Fibroblast of lung (primary cell): ENCODE measurements around the gene B3GNT8. TPM values are rescaled to one million over a fixed set of nuclear protein-coding genes. Genes with fewer than 3 reads are reported as not detected.
"Not testable (repeated sequence)": the region's sequence is repeated elsewhere in the genome, so short reads cannot be mapped to it uniquely, and the experiment has no call there.

Experiments
- DNase-seq, 2 donors: peaks; one replicate each; pipeline versions ENCODE4 v3.0.0 to v3.0.0-alpha.2; 2010; ENCODE audit warnings: low read depth in 2 of 2
- H2AFZ ChIP-seq: 2 replicates; pipeline ENCODE4 v1.5.1; 2012; ENCODE audit warnings: low read length, control low read depth, inconsistent platforms
- H3K27ac ChIP-seq: 2 replicates; pipeline ENCODE4 v1.5.1; 2011; ENCODE audit warnings: low read length, control low read depth; ENCODE audit not compliant: insufficient read depth
- H3K27me3 ChIP-seq: 2 replicates; pipeline ENCODE4 v1.5.1; 2011; ENCODE audit warnings: mild to moderate bottlenecking, low read length; ENCODE audit not compliant: control insufficient read depth, insufficient read depth
- H3K36me3 ChIP-seq: 2 replicates; pipeline ENCODE4 v1.5.1; 2011; ENCODE audit warnings: low read length; ENCODE audit not compliant: control insufficient read depth, insufficient read depth
- H3K4me1 ChIP-seq: 2 replicates; pipeline ENCODE4 v1.5.1; 2011; ENCODE audit warnings: low read length; ENCODE audit not compliant: control insufficient read depth, insufficient read depth; ENCODE audit errors: extremely low read depth
- H3K4me2 ChIP-seq: 2 replicates; pipeline ENCODE4 v1.5.1; 2011; ENCODE audit warnings: low read length, control low read depth; ENCODE audit not compliant: insufficient read depth; ENCODE audit errors: extremely low read depth
- H3K4me3 ChIP-seq, 4 experiments: fragments of 200-600 bp in 1 of 4; sonication (generic) in 1 of 4; replicated peaks in 1 of 4; 2 replicates each; pipeline ENCODE4 v1.5.1; 2011 to 2016; ENCODE audit warnings: low read length in 4 of 4, low read depth in 3 of 4, mild to moderate bottlenecking in 3 of 4, control low read depth in 2 of 4, inconsistent platforms in 1 of 4, mixed read lengths in 1 of 4; ENCODE audit not compliant: insufficient read depth in 1 of 4; ENCODE audit errors: control extremely low read depth in 1 of 4
- H3K79me2 ChIP-seq: 2 replicates; pipeline ENCODE4 v1.5.1; 2012; ENCODE audit warnings: mild to moderate bottlenecking, low read length, inconsistent platforms; ENCODE audit not compliant: control insufficient read depth, insufficient read depth
- H3K9ac ChIP-seq: 2 replicates; pipeline ENCODE4 v1.5.1; 2011; ENCODE audit warnings: mild to moderate bottlenecking, low read length, control low read depth; ENCODE audit not compliant: insufficient read depth
- H3K9me3 ChIP-seq: 2 replicates; pipeline ENCODE4 v1.5.1; 2012; ENCODE audit warnings: low read depth, low read length; ENCODE audit not compliant: control insufficient read depth, insufficient read depth
- H4K20me1 ChIP-seq: 2 replicates; pipeline ENCODE4 v1.5.1; 2011; ENCODE audit warnings: low read length; ENCODE audit not compliant: control insufficient read depth, insufficient read depth; ENCODE audit errors: extremely low read depth
- EZH2 ChIP-seq: IDR thresholded peaks from 2 replicates; pipeline ENCODE4 v1.5.1; 2012; ENCODE audit warnings: low read length, control low read depth, mild to moderate bottlenecking; ENCODE audit errors: missing control alignments
- polyA plus RNA-seq, 2 donors: library from polyadenylated mRNA; depleted of rRNA in 1 of 2; stranded (reverse) in 1 of 2; unstranded in 1 of 2; fragments of >200 nt; gene quantifications; 2 replicates each; pipeline ENCODE4 v1.2.1, GENCODE V29; 2011 to 2012; ENCODE audit warnings: missing spikeins in 1 of 2
- total RNA-seq: library from RNA; depleted of rRNA; stranded (reverse); fragments of >200 nt; gene quantifications from 2 replicates; pipeline ENCODE4 v1.2.1, GENCODE V29; 2014
- TF ChIP-seq, protein P1 (sequence below), 2 donors: IDR thresholded peaks in 1 of 2; conservative IDR thresholded peaks in 1 of 2; 1 replicate in 1 of 2; 2 replicates in 1 of 2; pipeline ENCODE4 v1.5.1; 2011 to 2012; ENCODE audit warnings: low read length in 2 of 2, control low read depth in 1 of 2, inconsistent platforms in 1 of 2, low read depth in 1 of 2, mild to moderate bottlenecking in 1 of 2

B3GNT8 gene
- total and polyA plus RNA-seq, 2 donors (not counting 1 experiment from before 2014, with no cell fraction given) = 0.54 to 3.5 TPM

GRCh38 chr19:41384351-41384750 lies 42.8 kb downstream of the B3GNT8 start:
- TF ChIP-seq, protein P1, sequence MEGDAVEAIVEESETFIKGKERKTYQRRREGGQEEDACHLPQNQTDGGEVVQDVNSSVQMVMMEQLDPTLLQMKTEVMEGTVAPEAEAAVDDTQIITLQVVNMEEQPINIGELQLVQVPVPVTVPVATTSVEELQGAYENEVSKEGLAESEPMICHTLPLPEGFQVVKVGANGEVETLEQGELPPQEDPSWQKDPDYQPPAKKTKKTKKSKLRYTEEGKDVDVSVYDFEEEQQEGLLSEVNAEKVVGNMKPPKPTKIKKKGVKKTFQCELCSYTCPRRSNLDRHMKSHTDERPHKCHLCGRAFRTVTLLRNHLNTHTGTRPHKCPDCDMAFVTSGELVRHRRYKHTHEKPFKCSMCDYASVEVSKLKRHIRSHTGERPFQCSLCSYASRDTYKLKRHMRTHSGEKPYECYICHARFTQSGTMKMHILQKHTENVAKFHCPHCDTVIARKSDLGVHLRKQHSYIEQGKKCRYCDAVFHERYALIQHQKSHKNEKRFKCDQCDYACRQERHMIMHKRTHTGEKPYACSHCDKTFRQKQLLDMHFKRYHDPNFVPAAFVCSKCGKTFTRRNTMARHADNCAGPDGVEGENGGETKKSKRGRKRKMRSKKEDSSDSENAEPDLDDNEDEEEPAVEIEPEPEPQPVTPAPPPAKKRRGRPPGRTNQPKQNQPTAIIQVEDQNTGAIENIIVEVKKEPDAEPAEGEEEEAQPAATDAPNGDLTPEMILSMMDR (conservative IDR thresholded peaks at IDR 0.05 in 1 of 2, IDR thresholded peaks at IDR 0.05 in 1 of 2; ENCODE audit: low read depth in 1 of 2, low read length in 2 of 2) = no peak
- TF ChIP-seq EZH2 = no peak
- Histone ChIP-seq H3K9ac (no peak overlapping the region), H2AFZ (no peak overlapping the region), H3K4me3 (no peak overlapping the region), H3K4me1 (no peaks in the 10 kb centered on the region), H4K20me1 (no peaks in the 10 kb centered on the region), H3K27ac (no peak overlapping the region), H3K27me3 (no peaks in the 10 kb centered on the region), H3K9me3 (no peaks in the 10 kb centered on the region), H3K4me2 (no peak overlapping the region), H3K36me3 (no peaks in the 10 kb centered on the region), H3K79me2 (no peaks in the 10 kb centered on the region)
- DNase-seq = no peak

DNA sequence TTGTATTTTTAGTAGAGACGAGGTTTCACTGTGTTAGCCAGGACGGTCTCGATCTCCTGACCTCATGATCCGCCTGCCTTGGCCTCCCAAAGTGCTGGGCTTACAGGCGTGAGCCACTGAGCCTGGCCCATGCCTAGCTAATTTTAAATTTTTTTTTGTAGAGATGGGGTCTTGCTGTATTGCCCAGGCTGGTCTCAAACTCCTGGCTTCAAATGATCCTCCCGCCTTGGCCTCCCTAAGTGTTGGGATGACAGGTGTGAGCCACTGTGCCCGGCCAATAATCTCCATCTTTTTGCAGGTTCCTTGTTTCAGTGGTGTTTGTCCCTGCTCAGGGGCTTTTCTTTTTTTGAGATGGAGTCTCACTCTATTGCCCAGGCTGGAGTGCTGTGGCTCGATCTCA lies 45.6 kb downstream of the B3GNT8 start:
- H3K4me1 ChIP-seq, H3K4me3 ChIP-seq, H3K4me2 ChIP-seq, H3K79me2 ChIP-seq, H3K9me3 ChIP-seq, DNase-seq, H3K36me3 ChIP-seq, H2AFZ ChIP-seq, H3K27me3 ChIP-seq, H4K20me1 ChIP-seq, H3K27ac ChIP-seq, H3K9ac ChIP-seq: not testable (repeated sequence)

- no peaks in the 10 kb centered on the region for H3K27me3 ChIP-seq
- no peaks in the 10 kb centered on the region for H3K9me3 ChIP-seq
- H2AFZ ChIP-seq = no peak overlapping the region
- no peaks in the 10 kb centered on the region for H3K36me3 ChIP-seq
- no peak overlapping the region for H3K27ac ChIP-seq
- TF ChIP-seq, protein P1 (conservative IDR thresholded peaks at IDR 0.05 in 1 of 2, IDR thresholded peaks at IDR 0.05 in 1 of 2; ENCODE audit: low read depth in 1 of 2, low read length in 2 of 2) = peak; percentile 5 to 13
- no peak for TF ChIP-seq EZH2
- H3K4me1 ChIP-seq = peaks cover 13% of the 10 kb centered on the region
- H3K9ac ChIP-seq = no peak overlapping the region
- no peaks in the 10 kb centered on the region for H3K79me2 ChIP-seq
- no peaks in the 10 kb centered on the region for H4K20me1 ChIP-seq
- H3K4me2 ChIP-seq = no peak overlapping the region
- no peak overlapping the region for H3K4me3 ChIP-seq
- no peak for DNase-seq
These were observed 49.0 kb downstream of the B3GNT8 start for GRCh38 chr19:41377977-41378709.
